CD4-positive, alpha-beta T cell treated with Interleukin-15 for 1 hour (primary cell): Measurements from ENCODE around the gene RTRAF.

Experiments
- DNase-seq: peaks from one replicate; pipeline ENCODE4 v3.0.0-alpha.2; 2020

RTRAF gene

DNA sequence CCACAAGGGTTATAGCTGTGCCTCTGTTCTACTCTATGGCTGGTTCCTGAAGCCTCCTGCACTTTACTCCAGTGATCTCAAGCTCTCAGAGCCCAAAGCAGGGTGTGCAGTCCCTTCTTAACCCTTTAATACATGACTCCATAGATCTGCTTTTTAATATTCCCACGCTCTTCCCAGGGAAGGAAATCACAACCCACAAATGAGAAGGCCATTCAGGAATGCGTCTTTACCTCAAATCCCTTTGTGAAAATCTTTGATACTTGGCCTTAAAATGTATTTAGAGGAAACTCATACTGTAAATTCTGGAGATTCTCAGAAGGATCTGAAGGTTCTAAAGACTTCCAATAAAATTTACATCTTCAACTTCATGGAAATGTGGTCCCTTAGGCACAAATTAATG lies 62.5 kb downstream of the RTRAF start:
- no peak for DNase-seq

DNA sequence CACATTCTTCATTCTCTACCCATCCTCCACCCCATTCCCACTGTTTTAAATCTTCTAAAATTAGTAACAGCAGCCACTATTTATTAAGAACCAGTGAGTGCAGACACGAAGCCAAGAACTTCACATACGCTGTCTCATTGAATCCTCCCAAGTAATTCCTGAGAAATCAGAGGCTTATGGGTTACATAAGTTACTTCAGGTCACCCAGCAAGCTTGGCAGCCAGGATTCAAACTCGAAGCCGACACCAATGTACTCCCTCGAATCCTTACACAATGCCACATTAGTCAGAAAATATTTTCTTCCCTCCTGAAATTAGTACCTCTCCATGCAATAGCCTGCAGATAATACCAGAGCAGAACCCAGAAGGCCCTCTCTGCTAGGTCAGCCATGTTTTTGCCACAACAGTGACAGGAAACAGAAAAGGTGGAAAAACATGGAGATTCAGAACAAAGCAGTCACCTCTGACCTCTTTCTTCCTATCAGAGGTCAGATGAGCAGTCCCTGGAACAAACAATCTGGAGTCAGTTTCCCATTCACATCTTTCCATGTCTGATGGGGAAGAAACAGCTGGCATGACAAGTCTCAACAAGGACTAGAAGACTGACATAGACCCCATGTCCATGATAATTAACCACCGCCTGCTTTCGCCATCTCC lies 63.1 kb downstream of the RTRAF start:
- no peak for DNase-seq

DNA sequence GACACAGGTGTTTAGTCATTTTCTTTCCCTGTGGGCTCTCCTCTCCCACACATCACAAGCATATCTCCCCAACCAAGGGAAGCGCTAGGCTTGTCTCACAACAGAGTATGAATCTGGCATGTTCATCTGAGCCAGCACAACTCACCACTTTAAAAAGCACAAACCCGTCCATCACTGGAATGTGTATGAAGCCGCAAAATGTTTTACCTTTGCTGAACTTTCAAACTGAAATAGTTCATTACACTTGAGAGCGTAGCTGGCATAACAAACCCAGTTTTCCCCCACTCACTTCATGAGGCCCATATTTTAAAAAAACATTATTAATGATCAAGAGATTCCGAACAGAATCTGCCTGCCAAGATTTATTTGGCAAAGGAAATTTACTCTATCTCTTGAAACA lies 63.7 kb downstream of the RTRAF start:
- no peak for DNase-seq

DNA sequence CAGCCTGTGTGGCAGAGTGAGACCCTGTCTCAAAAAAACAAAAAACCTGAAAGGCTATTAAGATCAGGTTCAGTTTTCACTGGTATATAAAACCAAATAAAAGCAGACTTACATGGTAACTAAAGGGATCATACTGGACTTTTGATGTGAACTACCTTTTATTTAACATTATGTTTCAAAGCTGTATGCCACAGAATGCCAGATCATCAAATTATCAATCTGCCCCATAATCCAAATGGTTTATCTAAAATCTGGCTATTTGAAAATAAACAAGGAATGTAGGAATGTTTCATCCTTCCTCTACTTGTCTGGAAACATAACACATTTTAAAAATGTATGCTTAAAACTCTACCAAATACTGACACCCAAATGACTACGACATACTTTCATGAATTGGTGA lies 65.3 kb downstream of the RTRAF start:
- no peak for DNase-seq

DNA sequence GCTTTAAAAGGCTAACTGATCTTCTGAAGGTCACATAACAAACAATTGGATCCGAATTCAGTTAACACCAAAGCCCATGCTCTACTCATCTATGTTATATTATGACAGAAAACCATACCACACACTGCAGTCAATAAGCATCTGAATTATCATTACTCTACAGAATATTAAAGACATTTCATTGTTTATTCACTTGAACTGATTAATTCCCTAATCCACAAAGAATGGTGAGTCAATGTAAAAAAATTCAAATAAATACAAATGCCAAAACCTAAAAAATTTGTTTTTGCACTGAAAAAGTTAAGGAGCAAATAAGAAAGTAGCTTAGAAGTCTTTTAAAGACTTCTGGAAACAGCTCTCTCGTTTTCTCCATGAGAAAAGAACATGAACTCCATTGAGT lies 65.8 kb downstream of the RTRAF start:
- DNase-seq = no peak

DNA sequence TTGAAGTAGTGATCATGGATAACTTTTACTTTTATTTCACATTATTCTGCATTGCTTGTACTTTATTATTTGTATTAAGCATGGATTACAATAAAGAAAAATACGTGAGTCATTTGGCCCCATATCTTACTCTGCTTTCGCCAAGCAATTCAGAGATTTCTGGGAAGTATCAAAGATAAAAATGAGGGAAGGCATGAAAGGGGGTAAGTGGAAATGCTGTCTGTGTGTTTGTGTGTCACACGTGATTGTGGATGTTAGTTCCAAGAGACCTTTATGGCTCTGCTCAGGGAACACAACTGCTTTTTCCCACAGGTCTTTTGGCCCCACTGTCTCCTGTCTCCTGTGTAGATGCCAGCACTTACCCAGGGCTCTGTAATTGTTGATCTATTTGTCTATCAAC lies 69.0 kb downstream of the RTRAF start:
- DNase-seq = no peak

DNA sequence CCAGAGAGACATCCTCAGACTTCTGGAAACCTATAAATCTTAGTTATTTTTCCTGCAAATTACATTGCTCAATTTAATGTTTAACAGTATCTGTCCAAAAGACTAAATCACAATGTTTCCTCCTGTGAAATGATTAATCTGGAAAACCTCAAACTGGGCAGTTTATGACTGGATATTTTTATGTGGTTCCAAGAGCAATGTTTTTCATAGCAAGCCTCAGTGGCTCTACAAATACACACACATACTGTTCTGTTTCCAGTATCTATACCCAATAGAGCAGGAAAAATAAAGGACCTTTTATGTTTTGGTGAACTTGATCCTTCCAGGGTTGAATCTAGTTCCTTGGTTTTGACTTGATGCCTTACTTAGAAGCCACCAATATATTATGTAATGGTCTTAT lies 70.3 kb downstream of the RTRAF start:
- DNase-seq = no peak

DNA sequence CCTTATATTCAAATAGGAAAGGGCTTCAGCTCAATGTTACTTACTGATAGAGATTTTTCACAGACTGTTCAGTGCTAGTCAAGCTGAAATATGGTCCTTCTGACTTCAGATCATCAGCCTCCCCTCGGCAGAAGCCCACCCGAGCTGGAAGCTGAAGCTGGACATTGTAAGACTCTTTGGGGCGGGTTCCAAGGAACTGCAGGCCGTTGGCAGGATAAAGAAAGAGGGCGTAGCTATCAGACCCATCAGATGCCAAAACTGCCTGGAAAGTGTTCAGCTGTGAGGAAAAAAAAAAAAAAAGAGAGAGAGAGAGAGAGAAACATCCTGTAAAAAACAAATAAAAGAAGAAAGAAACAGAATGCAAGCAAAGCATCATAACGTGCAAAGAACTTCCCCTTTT lies 70.7 kb downstream of the RTRAF start:
- no peak for DNase-seq
